ENCODE data around the gene NAV2. TPM values are rescaled to one million over a fixed set of nuclear protein-coding genes. Genes with fewer than 3 reads are reported as not detected.

Gene NAV2
- total RNA-seq, 2 donors from 2014 or later, result 21.3 to 45.3 TPM

- no peaks in the 10 kb centered on the region for H3K36me3 ChIP-seq
- no peak for DNase-seq
These were observed 57.6 kb downstream of the NAV2 start for GRCh38 chr11:19770277-19770676.

GRCh38 chr11:19771463-19771862 is 58.8 kb downstream of the NAV2 start:
- Histone ChIP-seq H3K9ac (ENCODE audit: low read depth in 2 of 2, low read length in 2 of 2) (no peak overlapping the region), H3K36me3 (no peaks in the 10 kb centered on the region), H3K27me3 (no peaks in the 10 kb centered on the region), H3K4me1 (no peaks in the 10 kb centered on the region), H3K4me3 (no peak overlapping the region), H3K27ac (no peak overlapping the region), H3K9me3 (no peaks in the 10 kb centered on the region)
- TF ChIP-seq CTCF (IDR thresholded peaks at IDR 0.05), result no peak
- intact Hi-C loops (cut with DNase I), result no loop called here
- DNase-seq, result no peak

More at GRCh38 chr11:19770277-19770676, 57.6 kb downstream of the NAV2 start:
- no peaks in the 10 kb centered on the region for H3K27me3 ChIP-seq
- H3K27ac ChIP-seq, result no peak overlapping the region
- no peak overlapping the region for H3K9ac ChIP-seq (ENCODE audit: low read depth in 2 of 2, low read length in 2 of 2)
- no peak for TF ChIP-seq CTCF (IDR thresholded peaks at IDR 0.05)
- no peak overlapping the region for H3K4me3 ChIP-seq
- H3K9me3 ChIP-seq, result no peaks in the 10 kb centered on the region
- intact Hi-C loops (cut with DNase I), result no loop called here
- no peaks in the 10 kb centered on the region for H3K4me1 ChIP-seq

- H3K27ac ChIP-seq, result no peak overlapping the region
- no peaks in the 10 kb centered on the region for H3K4me1 ChIP-seq
- H3K36me3 ChIP-seq, result no peaks in the 10 kb centered on the region
- H3K4me3 ChIP-seq, result no peak overlapping the region
- H3K9me3 ChIP-seq, result no peaks in the 10 kb centered on the region
- no peak for DNase-seq
- intact Hi-C loops (cut with DNase I), result no loop called here
- H3K9ac ChIP-seq (ENCODE audit: low read depth in 2 of 2, low read length in 2 of 2), result no peak overlapping the region
- no peaks in the 10 kb centered on the region for H3K27me3 ChIP-seq
- TF ChIP-seq CTCF (IDR thresholded peaks at IDR 0.05), result no peak
These were observed 59.8 kb downstream of the NAV2 start for GRCh38 chr11:19772480-19772879.

DNA sequence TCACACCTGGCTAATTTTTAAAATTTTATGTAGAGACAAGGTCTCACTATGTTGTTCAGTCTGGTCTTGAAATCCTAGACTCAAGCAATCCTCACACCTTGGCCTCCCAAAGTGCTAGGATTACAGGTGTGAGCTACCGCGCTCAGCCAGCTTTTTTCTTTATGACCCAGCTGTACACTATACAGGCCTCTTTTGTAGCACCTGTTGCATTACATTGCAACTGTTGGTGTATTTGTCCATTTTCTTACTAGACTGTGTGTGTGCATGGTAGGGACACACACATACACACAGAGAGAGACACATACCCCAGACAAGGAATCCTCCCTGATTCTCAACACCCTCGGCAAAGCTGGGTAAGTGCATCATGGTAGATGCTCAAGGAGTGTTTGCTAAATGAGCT is 61.7 kb downstream of the NAV2 start:
- Histone ChIP-seq H3K27ac (no peak overlapping the region), H3K9me3 (no peaks in the 10 kb centered on the region), H3K36me3 (no peaks in the 10 kb centered on the region), H3K4me1 (no peaks in the 10 kb centered on the region), H3K27me3 (no peaks in the 10 kb centered on the region), H3K4me3 (no peak overlapping the region), H3K9ac (ENCODE audit: low read depth in 2 of 2, low read length in 2 of 2) (no peak overlapping the region)
- TF ChIP-seq CTCF (IDR thresholded peaks at IDR 0.05), result no peak
- intact Hi-C loops (cut with DNase I), result no loop called here
- DNase-seq, result no peak

GRCh38 chr11:19774817-19775580 is 62.4 kb downstream of the NAV2 start:
- Histone ChIP-seq H3K9me3 (no peaks in the 10 kb centered on the region), H3K9ac (ENCODE audit: low read depth in 2 of 2, low read length in 2 of 2) (no peak overlapping the region), H3K4me3 (no peak overlapping the region), H3K27me3 (no peaks in the 10 kb centered on the region), H3K36me3 (no peaks in the 10 kb centered on the region), H3K4me1 (no peaks in the 10 kb centered on the region), H3K27ac (no peak overlapping the region)
- no peak for DNase-seq
- no peak for TF ChIP-seq CTCF (IDR thresholded peaks at IDR 0.05)
- intact Hi-C loops (cut with DNase I), result no loop called here

Measured in colonic mucosa (tissue), 4 donors.